GM19043 (cell line): Measurements from ENCODE around the gene TNFRSF14.
"Not testable (repeated sequence)": the region's sequence is repeated elsewhere in the genome, so short reads cannot be mapped to it uniquely, and the experiment has no call there.

Experiments
- ATAC-seq: cut with Tn5 transposase; IDR thresholded peaks from one replicate; pipeline ENCODE4 v1.9.1; 2021; ENCODE audit warnings: low read depth; ENCODE audit not compliant: unreplicated experiment

Gene TNFRSF14

DNA sequence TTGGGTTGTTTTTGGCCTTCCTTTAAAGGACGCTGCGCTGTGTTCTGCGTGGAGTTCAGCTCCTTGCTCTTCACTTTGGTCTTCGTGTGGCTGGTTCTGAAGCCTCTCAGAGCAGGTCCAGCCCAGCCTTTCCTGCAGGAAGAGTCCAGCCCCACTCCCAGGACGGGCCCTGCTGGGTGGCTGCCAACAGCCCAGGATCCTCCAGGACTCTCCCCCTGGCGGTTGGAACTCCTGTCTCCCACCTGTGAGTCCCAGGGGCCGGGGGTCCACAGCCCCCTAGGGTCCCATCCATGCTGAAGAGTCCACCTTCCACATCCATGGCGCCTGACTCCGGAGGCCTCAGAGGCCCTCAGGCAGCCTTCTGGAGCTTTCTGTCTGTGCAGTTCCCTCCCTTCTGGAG is 4.6 kb upstream of the TNFRSF14 start:
- ATAC-seq, result not testable (repeated sequence)

GRCh38 chr1:2552189-2552588 is 4.0 kb upstream of the TNFRSF14 start:
- no peak for ATAC-seq

DNA sequence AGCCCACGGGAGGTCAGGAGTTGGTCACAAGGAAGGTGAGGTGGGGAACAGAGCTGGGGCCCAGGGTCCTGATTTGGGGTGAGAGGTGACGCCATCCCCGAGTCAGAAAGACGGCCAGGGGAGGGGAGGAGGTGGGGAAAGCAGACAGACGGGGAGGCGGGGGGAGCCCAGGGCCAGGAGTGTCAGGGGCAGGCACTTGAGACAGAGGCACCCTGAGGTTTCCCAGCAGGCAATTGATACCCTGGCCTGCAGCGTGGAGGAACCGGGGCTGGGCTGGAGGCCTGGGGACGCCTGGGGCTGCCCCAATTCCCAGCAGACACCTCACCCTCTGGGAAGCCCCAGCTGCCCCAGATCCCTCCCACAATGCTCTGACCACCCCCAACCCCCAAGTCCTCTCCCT is 3.1 kb upstream of the TNFRSF14 start:
- not testable (repeated sequence) for ATAC-seq

GRCh38 chr1:2553871-2554620 is 2.1 kb upstream of the TNFRSF14 start:
- no peak for ATAC-seq

GRCh38 chr1:2554621-2555387 is 1.4 kb upstream of the TNFRSF14 start:
- ATAC-seq, result no peak

DNA sequence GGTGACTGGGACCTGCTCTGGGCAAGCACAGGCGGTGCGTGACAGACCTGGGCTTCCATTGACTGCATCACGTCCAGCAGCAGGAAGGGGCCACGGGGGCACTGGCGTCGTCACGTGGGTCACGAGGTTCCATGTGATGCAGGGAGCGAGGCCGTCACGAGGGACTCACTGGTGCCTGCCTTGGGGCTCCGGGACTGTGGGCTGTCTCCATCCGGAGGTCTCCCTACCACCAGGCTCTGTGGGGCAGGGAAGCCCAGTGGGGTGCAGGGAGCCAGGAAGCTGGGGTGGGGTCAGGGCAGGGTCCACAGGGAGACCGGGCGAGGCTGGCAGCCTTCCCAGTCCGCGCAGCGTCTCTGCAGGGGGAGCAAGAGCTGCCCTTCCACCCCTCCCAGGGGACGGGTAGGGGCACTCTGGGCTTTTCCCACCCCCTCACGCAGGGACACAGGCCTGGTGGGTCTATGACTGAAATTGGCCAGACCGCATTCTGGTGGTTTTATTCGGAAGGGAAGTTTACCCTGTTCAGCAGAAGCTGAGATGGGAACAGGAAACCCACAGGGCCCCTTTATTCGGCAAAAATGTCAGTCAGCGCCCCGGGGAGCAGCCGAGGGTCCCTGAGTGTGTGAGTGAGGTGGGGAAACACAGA is 416 bp upstream of the TNFRSF14 start:
- ATAC-seq, result peak; percentile 38

GRCh38 chr1:2556678-2557481 is 709 bp downstream of the TNFRSF14 start:
- ATAC-seq, result peak; percentile 26

DNA sequence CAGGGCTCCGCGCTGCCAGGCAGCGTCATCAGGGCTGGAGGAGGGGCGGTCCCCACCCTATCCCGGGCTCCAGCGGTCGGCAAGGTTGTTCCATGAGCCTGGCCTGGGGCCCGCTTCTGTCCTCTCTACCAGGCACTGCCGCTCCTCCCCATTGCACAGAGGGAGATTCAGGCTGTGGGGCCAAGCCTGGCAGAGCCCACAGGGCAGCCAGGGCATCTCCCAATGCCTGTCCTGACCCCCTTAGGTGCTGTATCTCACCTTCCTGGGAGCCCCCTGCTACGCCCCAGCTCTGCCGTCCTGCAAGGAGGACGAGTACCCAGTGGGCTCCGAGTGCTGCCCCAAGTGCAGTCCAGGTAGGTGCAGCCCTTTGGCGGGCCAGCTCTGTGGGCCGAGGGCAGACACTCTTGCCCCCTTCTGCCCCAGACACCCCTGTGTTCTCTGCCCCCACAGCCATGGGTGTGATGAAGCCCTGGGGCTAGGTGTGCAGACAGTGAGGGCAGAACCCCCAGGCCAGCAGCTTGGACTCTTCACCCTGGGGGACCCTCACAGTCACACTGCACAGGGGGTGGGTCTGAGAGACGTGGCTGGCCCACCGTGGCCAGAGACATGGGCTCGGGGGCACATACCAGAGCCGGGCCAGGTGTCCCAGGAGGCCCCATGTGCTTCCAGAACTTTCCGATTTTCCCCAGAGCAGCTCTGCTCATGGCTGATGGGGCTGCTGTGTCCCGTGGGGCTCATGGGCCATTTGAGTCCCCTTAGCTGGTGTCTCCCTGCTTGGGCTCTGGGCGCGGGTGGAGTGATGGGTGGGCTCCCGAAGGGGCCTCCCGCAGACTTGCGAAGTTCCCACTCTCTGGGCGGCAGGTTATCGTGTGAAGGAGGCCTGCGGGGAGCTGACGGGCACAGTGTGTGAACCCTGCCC is 1.6 kb downstream of the TNFRSF14 start:
- ATAC-seq, result no peak

DNA sequence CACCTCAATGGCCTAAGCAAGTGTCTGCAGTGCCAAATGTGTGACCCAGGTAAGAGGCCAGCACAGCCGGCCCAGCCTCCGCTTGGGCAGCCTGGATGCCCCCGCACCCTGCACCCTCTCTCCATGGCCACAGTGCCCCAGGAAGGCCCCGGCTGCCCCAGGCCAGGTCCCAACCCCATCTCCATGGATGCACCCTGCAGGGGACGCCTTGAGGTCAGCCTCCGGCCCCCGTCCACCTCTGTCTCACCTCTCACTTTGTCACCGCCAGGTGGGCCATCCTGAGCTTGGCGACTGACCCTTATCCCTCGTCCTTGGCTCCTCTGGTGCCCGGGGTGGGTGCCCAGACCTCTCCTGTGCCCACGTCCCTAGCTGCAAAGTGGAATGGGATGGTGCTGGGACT is 2.2 kb downstream of the TNFRSF14 start:
- ATAC-seq, result no peak

GRCh38 chr1:2558861-2559260 is 2.7 kb downstream of the TNFRSF14 start:
- no peak for ATAC-seq

DNA sequence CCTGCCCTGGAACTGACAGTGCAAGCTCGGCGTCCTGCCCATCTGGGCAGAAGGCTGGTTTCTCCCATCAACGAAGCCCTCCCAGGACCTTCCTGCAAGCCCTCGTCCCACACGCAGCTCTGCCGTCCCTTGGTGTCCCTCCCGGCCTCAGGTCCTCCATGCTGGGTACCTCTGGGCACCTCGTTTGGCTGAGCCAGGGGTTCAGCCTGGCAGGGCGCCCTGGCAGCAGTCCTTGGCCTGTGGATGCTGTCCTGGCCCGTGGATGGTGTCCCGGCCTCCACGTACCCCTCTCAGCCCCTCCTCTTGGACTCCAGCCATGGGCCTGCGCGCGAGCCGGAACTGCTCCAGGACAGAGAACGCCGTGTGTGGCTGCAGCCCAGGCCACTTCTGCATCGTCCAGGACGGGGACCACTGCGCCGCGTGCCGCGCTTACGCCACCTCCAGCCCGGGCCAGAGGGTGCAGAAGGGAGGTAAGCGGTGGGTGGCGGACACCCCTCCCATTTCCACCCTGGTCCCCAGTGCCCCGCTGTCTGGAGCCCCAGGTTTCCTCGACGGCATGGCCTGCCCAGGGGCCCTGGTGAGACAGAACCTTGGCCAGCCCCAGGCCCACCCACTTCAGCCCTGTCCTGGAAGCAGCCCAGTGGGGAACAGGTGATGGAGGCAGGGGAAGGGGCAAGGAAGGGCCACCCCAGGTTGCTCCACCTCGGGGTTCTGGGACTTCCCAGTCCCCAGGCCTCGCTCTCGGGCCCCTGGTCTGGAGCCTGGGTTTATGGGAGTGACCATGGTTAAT is 3.5 kb downstream of the TNFRSF14 start:
- no peak for ATAC-seq

GRCh38 chr1:2560299-2561073 is 4.3 kb downstream of the TNFRSF14 start:
- no peak for ATAC-seq

- ATAC-seq, result no peak
Measured at GRCh38 chr1:2561446-2561845, 5.3 kb downstream of the TNFRSF14 start.

DNA sequence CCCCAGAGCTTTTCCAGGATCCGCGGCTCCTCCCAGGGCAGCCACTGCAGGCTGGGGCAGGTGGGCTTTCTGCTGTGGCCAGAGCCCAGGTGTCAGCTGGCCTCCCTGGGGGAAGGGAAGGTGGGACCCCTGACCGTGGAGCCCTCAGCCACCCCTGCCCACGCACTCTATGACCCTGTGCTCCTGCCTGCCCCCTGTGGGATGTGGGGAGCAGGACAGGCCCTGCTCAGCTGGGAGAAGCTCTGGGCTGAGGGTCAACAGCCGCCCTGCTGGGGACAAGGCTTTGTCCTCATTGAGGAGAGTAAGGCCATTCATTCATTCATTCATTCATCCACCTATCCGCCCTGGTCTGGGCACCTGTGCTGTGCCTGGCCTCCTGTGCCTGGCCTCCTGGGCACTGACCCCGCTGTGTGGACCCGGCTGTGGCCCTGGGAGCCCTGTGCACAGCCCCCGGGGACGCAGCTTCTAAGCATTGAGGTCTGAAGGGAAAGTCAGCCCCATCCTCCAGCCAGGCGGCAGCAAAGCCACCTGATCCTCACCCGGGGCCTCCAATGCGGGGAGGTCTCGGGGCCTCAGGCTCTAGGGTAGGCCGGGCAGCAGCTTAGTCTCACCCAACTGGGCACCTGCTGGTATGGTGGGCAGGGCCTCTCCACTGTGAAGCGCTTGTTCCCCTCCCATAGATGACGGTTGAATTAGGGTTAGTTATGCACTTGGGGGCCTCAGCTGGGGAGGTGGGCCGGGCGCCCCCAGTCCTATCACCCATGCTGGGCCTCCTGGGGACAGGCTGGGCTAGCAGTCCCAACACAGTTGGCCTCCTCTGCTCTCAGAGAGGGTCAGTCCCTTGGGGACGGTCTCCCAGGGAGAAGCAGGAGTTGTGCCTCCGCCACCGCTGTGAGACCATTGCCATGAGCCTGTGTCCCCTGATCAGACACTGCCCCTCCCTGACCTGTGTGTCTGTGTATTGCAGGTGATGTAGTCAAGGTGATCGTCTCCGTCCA is 6.0 kb downstream of the TNFRSF14 start:
- ATAC-seq, result no peak

- ATAC-seq, result no peak
Measured at GRCh38 chr1:2563205-2563604, 7.0 kb downstream of the TNFRSF14 start.

DNA sequence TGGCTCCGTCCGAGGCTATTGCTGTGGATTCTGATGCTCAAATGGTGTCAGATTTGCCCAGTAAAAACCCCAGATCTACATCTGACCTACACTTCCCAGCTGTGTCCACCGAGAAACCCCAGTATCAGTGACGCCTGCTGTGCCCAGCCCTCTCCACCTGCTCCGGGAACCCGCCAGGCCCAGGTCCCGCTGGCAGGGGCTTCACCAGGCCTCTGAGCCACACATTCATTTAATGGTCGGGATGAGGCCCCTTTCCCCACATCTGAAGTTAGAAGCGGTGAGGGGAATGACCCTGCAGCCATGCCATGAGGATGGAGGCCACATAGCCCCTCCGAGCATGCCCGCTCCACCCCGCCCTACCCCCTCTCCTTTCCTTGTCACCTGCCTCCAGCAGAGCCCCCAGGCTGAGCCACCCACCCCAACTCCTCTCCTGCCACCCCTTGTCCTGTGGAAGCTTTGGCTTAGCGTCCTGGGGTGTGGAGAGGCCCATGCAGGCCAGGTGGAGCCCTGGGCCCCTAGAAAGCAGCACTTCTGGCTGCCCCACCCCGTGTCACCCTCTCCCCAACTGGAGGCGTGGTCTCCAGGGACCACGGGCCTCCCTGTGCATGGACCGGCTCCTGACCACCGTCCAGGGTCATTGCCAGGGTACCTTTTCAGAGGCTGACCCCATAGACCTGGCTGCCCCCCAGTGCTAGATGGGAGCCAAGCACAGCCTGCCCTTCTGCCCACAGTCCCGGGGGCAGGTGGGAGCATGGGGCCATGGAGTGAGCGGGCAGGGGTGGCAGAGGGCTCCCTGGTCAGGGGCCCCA is 8.0 kb downstream of the TNFRSF14 start:
- ATAC-seq, result no peak
